Measurements from ENCODE around the gene CPXM2.

The CPXM2 gene

GRCh38 chr10:123848564-123849457 lies 42.8 kb downstream of the CPXM2 start:
- DNase-seq = no peak

- DNase-seq = no peak
These were observed 43.7 kb downstream of the CPXM2 start for GRCh38 chr10:123847686-123848432.

- DNase-seq = no peak
These were observed 47.8 kb downstream of the CPXM2 start for GRCh38 chr10:123843835-123844234.

DNA sequence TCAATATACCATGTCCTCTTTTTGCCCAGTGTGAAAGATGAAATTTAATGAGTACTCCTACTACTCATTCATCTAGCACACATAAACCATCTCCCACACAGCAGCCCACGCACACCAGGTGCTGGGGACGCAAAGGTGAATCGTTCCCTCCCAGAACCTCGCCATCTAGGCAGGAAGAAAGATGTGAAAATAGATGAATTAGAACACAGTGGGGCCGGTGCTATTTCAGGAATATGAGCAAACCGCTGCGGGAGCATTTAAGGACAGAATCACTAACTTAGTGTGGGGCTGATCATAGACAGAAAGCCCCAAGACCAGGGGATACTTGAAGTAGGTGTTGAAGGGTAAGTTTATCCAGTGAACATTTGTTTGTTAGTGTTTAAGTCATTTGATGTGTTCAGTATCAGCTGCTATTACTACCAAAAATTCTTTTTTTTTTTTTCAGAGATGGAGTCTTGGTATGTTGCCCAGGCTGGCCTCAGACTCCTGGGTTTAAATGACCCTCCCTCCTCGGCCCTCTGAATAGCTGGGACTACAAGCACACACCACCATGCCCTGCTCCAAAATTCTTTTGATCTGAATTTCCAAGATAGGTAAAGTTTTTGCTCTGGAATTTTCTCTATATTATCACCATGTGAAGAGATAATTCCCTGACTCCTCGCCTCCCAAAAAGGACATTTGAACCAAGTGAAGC lies 48.8 kb downstream of the CPXM2 start:
- no peak for DNase-seq

DNA sequence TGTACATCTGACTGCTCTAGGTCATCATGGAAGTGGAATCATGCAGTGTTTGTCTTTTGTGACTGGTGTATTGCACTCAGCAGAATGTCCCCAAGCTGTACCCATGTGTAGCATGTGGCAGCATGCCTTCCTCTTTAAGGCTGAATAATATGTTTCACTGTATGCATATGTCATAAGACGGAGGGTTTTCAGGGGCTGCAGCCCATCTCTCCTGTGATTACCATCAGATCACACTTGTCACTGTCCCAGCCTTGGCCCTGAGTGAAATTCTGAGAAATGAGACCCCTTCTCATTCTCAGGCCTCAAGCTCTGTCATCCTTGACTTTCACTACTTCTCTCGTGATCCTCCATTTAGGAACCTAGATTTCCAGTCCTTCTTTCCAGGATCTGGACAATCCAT lies 50.0 kb downstream of the CPXM2 start:
- DNase-seq = no peak

DNA sequence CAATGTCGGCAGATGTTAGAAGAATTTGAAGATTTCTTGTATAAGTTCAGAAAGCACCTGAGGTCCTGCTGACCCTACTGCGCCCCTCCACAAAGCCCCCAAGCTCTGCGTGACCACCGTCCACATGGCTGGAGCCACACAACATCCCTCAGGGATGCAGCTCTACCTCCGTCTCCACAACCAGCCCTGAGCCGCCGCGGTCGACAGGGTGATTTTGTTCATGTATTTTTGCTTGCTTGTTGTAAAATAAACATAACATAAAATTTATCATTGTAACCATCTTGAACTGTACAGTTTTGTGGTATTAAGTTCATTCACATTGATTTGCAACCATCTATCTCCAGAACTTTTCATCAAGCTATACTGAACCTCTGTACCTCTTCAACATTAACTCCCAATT lies 50.5 kb downstream of the CPXM2 start:
- DNase-seq = no peak

DNA sequence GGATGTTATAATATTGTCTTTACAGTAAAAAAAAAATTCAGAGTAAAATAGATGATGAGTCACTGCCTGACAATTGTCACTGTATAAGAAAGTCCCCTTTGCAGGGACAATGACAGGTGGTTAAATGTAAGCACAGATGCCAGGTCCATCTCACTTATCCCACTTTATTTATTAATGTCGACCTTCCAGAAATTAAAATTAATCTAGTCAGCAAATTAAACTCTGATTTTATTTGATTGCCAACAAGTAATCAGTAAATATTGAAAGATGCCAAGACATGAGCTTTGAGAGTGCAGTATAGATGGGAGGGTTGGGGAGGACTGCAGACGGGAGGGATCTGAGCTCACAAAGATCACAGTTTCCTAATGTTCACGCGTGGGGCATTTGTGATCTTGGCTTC lies 50.9 kb downstream of the CPXM2 start:
- no peak for DNase-seq

DNA sequence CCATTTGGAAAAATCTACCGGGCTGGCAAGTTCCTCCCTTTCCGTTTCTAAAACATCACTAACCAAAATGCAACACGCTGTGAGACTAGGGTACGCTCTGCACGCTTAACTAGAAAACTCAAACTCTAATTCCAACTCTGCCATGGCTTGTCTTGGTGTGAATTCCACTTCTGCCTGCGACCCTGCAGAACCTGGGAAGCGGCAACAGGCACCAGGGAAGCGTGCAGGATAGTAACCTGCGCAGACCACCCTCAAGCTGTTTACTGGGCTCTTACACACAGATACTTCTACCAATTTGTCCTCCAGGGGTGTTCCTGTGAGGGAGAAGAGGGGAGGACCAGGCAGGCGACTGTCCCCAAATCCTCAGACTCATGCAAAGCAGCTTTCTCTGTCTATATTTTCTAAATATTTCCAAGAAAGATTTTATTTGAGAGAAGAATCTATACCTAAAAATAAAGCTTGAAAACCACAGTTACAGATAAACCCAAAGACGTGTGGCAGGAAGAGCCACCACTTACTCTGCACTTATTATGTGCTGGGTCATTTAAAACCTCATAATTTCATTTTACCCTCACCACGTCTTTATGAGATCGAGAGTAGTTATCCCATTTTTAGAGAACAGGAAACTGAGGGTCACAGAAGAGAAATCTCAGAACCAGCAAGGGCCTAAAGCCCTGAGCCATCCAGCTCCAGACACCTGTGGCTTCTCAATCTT lies 52.9 kb downstream of the CPXM2 start:
- DNase-seq = no peak

DNA sequence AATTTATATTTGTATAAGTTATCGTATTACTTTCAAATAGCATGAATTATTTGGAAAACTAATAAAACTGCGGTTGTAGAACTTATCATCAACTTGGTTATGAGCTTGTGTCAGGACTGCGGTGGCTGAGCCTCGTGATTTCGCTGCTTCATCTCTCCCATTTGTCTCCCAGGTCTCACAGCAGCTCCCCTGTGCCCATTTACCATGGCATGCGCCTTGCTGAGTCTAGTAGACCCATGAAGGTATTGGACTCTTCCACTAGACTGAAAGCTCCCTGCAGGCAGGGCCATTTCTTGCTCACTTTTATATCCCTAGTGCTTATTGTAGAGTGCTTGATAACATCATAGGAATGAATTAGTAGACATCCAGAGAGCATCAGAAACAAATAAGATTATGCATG lies 53.9 kb downstream of the CPXM2 start:
- no peak for DNase-seq

- no peak for DNase-seq
These were observed 55.0 kb downstream of the CPXM2 start for GRCh38 chr10:123836418-123837145.

DNA sequence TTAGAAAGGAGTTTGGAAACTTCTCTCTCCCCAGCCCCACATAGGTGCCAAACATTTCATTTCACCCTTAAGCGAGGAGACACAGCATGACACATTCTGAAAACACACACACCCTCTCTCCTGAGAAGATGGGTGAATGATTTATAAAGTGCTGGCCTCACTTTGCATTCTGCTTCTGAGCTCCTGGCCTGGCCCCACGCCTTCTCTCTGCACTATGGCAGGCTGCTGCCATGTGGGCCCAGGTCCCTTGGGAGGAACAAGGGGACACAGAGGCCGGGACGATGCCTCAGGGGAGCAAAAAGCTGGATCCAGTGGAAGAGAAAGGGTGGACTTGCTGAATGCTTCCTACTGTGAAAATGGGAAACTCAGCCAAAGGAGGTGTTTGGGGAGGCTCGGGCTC lies 56.0 kb downstream of the CPXM2 start:
- no peak for DNase-seq

GRCh38 chr10:123833170-123833850 lies 58.3 kb downstream of the CPXM2 start:
- DNase-seq = no peak

DNA sequence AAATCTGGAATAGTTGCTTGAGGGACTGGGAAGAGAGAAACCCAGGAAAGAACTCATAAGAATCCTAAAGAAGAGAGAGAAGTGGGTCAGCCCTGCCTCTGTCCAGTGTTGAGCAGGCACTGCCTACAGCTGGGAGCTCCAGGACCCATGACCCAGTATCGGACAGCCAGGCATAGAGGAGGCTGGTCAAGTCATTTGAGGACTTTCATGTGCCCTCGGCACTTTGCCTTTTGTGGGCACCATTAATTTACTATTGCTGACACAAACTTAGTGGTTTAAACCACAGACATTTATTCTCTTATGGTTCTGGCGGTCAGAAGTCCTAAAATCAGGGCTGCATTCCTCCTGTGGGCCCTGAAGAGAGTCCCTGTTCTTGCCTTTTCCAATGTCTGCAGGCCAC lies 60.3 kb downstream of the CPXM2 start:
- no peak for DNase-seq

- no peak for DNase-seq
These were observed 70.5 kb downstream of the CPXM2 start for GRCh38 chr10:123821136-123821535.

DNA sequence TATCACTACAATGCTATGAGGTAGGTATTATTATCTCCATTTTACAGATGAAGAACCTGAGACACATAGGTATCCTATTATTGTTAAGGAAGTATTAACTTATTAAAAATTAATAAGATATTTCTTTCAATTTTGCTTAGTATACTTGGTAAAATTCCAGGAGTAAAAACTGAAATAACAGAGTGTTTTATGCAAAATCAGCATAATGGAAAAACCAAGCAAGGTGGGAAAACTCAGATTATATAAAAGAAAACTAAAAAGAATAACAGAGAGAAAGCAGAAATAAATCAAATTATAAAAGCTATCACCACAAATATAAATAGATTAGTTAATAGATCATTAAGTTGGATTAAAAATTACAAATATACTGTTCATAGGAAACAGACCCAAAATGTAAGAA lies 82.0 kb downstream of the CPXM2 start:
- no peak for DNase-seq

GRCh38 chr10:123808906-123809305 lies 82.7 kb downstream of the CPXM2 start:
- no peak for DNase-seq

GRCh38 chr10:123808286-123808685 lies 83.3 kb downstream of the CPXM2 start:
- no peak for DNase-seq

DNA sequence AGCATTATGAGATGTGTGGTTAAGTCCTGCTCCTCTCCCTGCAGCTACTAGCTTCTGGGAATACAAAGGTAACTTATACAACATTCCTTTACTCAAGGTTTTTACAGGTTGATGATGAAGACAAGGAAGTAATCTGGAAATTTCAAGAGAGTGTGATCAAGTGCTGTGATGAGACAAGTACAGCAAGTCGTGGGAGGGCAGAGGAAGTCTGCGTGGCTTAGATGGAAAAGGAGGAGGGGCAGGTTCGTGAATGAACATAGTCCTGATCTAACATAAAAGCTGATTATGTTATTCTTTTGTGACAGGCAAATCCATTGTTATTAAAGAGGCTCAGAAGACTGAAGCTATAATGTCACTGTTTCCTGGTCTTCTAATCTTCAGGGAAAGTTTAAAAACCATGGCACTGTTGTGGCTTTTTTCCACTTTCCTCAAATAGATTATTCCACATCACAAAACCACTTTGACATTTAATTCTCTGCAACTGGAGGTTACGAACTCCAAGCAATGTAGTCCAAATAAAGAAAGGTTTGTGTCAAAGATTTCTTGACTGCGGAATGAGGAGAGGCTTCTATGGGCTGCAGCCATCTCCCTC lies 84.1 kb downstream of the CPXM2 start:
- DNase-seq = no peak

DNA sequence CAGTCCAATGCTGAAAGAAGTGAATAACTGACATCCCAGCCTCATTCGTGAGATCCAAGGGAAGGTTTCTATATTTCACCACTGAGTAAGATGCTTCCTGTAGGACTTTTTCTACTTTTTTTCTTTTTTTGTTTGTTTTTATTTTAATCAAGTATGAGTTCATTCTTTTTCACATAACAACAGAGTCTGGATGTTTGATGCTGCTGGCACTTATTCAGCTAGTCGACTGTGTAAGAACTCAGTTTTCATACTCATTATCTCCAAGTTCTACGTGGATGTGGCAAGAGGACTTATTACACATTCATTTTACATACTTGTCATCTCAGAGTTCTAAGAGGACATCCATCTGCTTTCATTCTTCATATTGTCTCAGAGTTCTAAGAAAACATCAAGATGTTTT lies 86.9 kb downstream of the CPXM2 start:
- no peak for DNase-seq

- no peak for DNase-seq
These were observed 90.8 kb downstream of the CPXM2 start for GRCh38 chr10:123800821-123801220.

DNA sequence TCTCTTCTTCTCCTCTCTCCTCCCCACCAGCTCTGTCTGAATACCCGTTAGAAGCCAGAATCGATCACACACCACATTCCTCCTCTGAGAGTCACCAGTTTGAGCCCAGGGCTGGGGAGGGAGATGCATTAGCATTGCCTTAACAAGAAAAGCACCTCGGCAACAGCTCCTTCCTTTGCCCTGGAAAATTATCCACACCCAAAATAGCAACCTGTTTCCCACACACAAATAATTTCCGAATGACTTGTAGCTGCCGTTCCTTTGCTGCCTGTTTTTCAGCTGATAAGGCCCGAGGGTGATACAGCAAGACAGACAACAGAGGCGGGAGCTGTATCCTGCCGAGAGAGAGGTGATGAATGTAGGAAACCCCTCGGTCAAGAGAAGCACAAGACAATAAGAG lies 91.3 kb downstream of the CPXM2 start:
- DNase-seq = no peak
